D721Med (cell line): ENCODE data around the gene NAB2.

ENCODE experiments used
- DNase-seq: peaks from one replicate; pipeline ENCODE4 v3.0.0; 2011; ENCODE audit warnings: low spot score; ENCODE audit not compliant: insufficient read length
- FAIRE-seq: peaks from 2 replicates; lab custom pipeline; 2011; peaks lifted over from hg19 to GRCh38; lab: Jason Lieb, UNC
- TF ChIP-seq, protein P1 (sequence below): IDR thresholded peaks from 2 replicates; pipeline ENCODE4 v1.5.1; 2012; ENCODE audit warnings: mild to moderate bottlenecking, control low read depth; ENCODE audit not compliant: insufficient read depth; ENCODE audit errors: missing control alignments

Gene NAB2

DNA sequence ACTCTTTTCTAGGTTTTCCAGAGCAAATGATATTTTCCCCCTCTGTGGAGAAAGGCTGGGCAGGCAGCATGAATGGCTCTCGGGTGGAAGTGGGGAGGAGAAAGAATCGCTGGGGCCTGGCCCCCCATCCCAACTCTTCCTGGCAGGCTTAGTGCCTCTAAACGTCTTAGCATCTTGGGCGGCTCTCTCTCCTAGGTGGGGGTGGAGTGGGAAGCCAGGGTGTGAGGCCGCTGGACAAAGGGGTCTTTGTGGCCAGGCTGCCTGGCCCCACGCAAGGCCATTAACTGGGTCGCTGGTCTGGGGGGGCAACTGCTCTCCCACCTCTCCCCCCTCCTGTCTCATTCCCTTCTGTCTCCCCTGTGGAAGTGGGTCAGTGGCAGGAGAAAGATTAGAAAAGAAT, 53.8 kb downstream of the NAB2 start:
- no peak for DNase-seq
- no peak for FAIRE-seq
- TF ChIP-seq, protein P1, sequence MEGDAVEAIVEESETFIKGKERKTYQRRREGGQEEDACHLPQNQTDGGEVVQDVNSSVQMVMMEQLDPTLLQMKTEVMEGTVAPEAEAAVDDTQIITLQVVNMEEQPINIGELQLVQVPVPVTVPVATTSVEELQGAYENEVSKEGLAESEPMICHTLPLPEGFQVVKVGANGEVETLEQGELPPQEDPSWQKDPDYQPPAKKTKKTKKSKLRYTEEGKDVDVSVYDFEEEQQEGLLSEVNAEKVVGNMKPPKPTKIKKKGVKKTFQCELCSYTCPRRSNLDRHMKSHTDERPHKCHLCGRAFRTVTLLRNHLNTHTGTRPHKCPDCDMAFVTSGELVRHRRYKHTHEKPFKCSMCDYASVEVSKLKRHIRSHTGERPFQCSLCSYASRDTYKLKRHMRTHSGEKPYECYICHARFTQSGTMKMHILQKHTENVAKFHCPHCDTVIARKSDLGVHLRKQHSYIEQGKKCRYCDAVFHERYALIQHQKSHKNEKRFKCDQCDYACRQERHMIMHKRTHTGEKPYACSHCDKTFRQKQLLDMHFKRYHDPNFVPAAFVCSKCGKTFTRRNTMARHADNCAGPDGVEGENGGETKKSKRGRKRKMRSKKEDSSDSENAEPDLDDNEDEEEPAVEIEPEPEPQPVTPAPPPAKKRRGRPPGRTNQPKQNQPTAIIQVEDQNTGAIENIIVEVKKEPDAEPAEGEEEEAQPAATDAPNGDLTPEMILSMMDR, result no peak

DNA sequence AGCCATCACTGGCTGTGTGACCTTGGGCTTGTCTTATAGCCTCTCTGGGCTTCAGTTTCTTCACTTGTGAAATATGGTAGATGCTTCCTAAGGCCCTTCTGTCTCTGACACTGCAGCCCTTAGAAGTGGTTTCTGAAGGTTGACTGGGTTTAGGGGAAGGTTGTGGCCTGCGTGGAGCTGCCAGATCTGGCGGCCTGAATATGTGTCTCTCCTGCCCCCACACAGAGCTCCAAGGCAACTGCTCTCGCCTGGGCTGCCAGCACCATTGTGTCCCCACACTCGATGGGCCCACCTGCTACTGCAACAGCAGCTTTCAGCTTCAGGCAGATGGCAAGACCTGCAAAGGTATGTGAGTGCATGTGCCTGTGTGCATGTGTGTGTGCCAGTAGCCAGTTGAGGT, 54.5 kb downstream of the NAB2 start:
- FAIRE-seq (no peak), DNase-seq (no peak)
- TF ChIP-seq, protein P1, result no peak
